Right lobe of liver (tissue), 6 donors: ENCODE results near the gene D2HGDH. TPM values are rescaled to one million over a fixed set of nuclear protein-coding genes. Genes with fewer than 3 reads are reported as not detected.
"Not testable (repeated sequence)": the region's sequence is repeated elsewhere in the genome, so short reads cannot be mapped to it uniquely, and the experiment has no call there.

Experiments
- ATAC-seq, 4 donors: fragments of 200-7000 bp; cut with Tn5 transposase; one replicate each; pipeline ENCODE4 v1.9.1; 2020; ENCODE audit warnings: mild to moderate bottlenecking in 4 of 4, moderate library complexity in 4 of 4
- DNase-seq, 3 donors: peaks; one replicate each; pipeline ENCODE4 v3.0.0-alpha.2; 2020
- H3K27ac ChIP-seq, 3 donors: fragments of 200-600 bp; one replicate each; pipeline ENCODE4 v1.8.0; 2022
- H3K27me3 ChIP-seq, 2 donors: fragments of 200-600 bp; one replicate each; pipeline ENCODE4 v1.8.0; 2022
- H3K36me3 ChIP-seq, 4 donors: fragments of 200-600 bp; sonication (generic) in 1 of 4; one replicate each; pipeline versions ENCODE4 v1.5.1 to v1.8.0; 2017 to 2022; ENCODE audit warnings: control low read depth in 1 of 4
- H3K4me1 ChIP-seq, 4 donors: fragments of 200-600 bp; sonication (generic) in 1 of 4; one replicate each; pipeline versions ENCODE4 v1.5.1 to v1.8.0; 2017 to 2022; ENCODE audit warnings: control low read depth in 1 of 4
- H3K4me3 ChIP-seq, 3 donors: fragments of 200-600 bp; one replicate each; pipeline ENCODE4 v1.8.0; 2022
- H3K9me3 ChIP-seq, 4 donors: fragments of 200-600 bp; sonication (generic) in 1 of 4; one replicate each; pipeline versions ENCODE4 v1.5.1 to v1.8.0; 2017 to 2022; ENCODE audit warnings: control low read depth in 1 of 4
- POLR2A ChIP-seq: fragments of 450-650 bp; IDR thresholded peaks from one replicate; pipeline ENCODE4 v1.6.1; 2017; ENCODE audit warnings: antibody characterized with exemption, mild to moderate bottlenecking
- WGBS: methylation state at CpG from one replicate; pipeline ENCODE4 v1.1.6; 2018; ENCODE audit warnings: low coverage, low lambda C conversion rate; ENCODE audit not compliant: insufficient coverage; ENCODE audit errors: missing lambda C conversion rate; 5-methylcytosine and 5-hydroxymethylcytosine counted together
- intact Hi-C, 2 donors: fragments of 100-400 bp; cut with DNase I; formaldehyde crosslinking; loops; one replicate each; pipeline versions ENCODE4 v1.11.2 to v1.14.1; 2022
- total RNA-seq, 6 experiments: library from RNA; depleted of rRNA in 2 of 6; stranded (reverse); fragments of >200 nt in 2 of 6; fragmentation: NEBNext Ultra II Directional in 3 of 6; extraction: Animal tissue kit (Norgen Biotek cat#: 25700) in 3 of 6; gene quantifications; one replicate each; pipeline versions ENCODE4 v1.1.0 to v1.2.4, GENCODE V29; 2016 to 2023
- TF ChIP-seq, protein P1 (sequence below), 4 donors: fragments of 200-600 bp in 3 of 4; fragments of 450-650 bp in 1 of 4; IDR thresholded peaks; one replicate each; pipeline versions ENCODE4 v1.5.1 to v1.8.0; 2016 to 2022; ENCODE audit warnings: antibody characterized with exemption in 4 of 4, mild to moderate bottlenecking in 2 of 4
- donor health status: DM: no; HTN: yes; CAD: no.
- donor health status: DM: no; HTN: no; CAD: no.
- donor health status: DM: no; HTN: no; CAD: no.
- donor health status: DM: no; HTN: yes; CAD: no.
- donor health status: DM: no; HTN: yes; CAD: no.

The D2HGDH gene
- total RNA-seq, 6 experiments from 2014 or later, result 18.9 to 38.6 (median 25.9) TPM

DNA sequence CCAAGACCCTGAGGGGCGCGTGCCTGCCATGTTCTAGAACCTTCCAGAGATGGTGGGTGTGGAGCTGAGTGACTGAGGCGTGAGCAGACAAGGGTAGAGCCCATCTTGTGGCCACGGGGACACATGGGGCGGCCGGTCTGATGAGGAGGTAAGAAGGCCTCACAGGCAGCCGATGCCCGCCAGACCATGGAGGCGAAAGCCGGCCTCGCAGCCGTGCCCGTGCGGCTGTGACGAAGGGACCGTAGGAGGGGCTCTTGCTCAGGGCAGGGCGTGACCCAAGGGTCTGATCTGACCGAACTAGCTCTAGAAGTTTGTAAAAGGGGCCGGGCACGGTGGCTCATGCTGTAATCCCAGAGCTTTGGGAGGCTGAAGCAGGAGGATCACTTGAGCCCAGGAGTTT lies 19.6 kb downstream of the D2HGDH start:
- Histone ChIP-seq H3K27me3 (no peaks in the 10 kb centered on the region), H3K36me3 (peaks cover 0 to 20% (median 9%) of the 10 kb centered on the region in 4 donors), H3K4me3 (no peak overlapping the region), H3K27ac (no peak overlapping the region), H3K9me3 (no peaks in the 10 kb centered on the region), H3K4me1 (no peaks in the 10 kb centered on the region)
- intact Hi-C loops, result no loop called here
- no peak for ATAC-seq
- 90% methylated on average over 3 of the region's 20 CpGs for WGBS
- no peak for DNase-seq
- TF ChIP-seq POLR2A, result no peak
- TF ChIP-seq, protein P1, sequence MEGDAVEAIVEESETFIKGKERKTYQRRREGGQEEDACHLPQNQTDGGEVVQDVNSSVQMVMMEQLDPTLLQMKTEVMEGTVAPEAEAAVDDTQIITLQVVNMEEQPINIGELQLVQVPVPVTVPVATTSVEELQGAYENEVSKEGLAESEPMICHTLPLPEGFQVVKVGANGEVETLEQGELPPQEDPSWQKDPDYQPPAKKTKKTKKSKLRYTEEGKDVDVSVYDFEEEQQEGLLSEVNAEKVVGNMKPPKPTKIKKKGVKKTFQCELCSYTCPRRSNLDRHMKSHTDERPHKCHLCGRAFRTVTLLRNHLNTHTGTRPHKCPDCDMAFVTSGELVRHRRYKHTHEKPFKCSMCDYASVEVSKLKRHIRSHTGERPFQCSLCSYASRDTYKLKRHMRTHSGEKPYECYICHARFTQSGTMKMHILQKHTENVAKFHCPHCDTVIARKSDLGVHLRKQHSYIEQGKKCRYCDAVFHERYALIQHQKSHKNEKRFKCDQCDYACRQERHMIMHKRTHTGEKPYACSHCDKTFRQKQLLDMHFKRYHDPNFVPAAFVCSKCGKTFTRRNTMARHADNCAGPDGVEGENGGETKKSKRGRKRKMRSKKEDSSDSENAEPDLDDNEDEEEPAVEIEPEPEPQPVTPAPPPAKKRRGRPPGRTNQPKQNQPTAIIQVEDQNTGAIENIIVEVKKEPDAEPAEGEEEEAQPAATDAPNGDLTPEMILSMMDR (IDR thresholded peaks at IDR 0.05), result no peak

DNA sequence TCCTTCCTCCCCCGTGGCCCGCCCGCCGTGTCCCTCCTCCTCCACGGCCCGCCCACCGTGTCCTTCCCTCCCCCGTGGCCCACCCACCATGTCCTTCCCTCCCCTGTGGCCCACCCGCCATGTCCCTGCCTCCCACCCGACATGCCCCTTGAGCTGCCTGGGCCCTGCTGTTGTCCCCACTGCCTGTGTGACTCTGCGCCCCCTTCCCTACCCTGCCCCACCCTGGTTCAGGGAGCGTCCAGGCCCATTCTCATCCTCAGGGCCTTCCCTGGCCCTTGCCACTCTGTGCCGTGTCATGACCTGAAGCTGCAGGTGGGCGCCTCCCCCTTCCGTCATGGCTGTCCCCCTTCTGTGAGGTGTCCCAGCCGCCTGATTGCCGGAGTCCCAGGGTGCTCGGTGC lies 20.7 kb downstream of the D2HGDH start:
- H3K27me3 ChIP-seq, result no peaks in the 10 kb centered on the region
- TF ChIP-seq, protein P1 (IDR thresholded peaks at IDR 0.05), result no peak
- TF ChIP-seq POLR2A, result no peak
- no peak overlapping the region for H3K4me3 ChIP-seq
- intact Hi-C loops, result no loop called here
- peak in 1 of 4 donors; percentile 12 for ATAC-seq
- H3K9me3 ChIP-seq, result no peaks in the 10 kb centered on the region
- no peaks in the 10 kb centered on the region for H3K4me1 ChIP-seq
- DNase-seq, result no peak
- peaks cover 0 to 24% (median 9%) of the 10 kb centered on the region in 4 donors for H3K36me3 ChIP-seq
- no peak overlapping the region for H3K27ac ChIP-seq
- WGBS, result 92% methylated on average over 12 of the region's 18 CpGs

DNA sequence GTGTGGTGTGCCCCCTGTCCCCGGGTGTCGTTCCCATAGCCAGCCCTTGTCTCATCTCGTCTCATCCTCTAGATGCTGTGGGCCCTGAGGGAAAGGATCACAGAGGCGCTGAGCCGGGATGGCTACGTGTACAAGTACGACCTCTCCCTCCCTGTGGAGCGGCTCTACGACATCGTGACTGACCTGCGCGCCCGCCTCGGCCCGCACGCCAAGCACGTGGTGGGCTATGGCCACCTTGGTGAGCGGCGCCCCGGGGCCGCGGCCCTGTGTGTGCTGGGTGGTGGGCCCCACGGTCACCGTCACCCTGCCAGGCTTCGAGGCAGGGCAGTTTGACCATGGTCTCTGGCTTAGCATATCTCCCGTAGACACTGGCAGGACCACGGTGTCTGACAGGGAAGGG lies 21.3 kb downstream of the D2HGDH start:
- H3K4me1 ChIP-seq, result no peaks in the 10 kb centered on the region
- ATAC-seq (no peak), DNase-seq (no peak)
- no peak overlapping the region for H3K4me3 ChIP-seq
- no peak overlapping the region for H3K27ac ChIP-seq
- H3K9me3 ChIP-seq, result no peaks in the 10 kb centered on the region
- TF ChIP-seq, protein P1 (IDR thresholded peaks at IDR 0.05), result no peak
- no peak for TF ChIP-seq POLR2A
- WGBS, result 91% methylated on average over 7 of the region's 27 CpGs
- H3K27me3 ChIP-seq, result no peaks in the 10 kb centered on the region
- intact Hi-C loops, result no loop called here
- H3K36me3 ChIP-seq, result peaks cover 0 to 24% (median 9%) of the 10 kb centered on the region in 4 donors

DNA sequence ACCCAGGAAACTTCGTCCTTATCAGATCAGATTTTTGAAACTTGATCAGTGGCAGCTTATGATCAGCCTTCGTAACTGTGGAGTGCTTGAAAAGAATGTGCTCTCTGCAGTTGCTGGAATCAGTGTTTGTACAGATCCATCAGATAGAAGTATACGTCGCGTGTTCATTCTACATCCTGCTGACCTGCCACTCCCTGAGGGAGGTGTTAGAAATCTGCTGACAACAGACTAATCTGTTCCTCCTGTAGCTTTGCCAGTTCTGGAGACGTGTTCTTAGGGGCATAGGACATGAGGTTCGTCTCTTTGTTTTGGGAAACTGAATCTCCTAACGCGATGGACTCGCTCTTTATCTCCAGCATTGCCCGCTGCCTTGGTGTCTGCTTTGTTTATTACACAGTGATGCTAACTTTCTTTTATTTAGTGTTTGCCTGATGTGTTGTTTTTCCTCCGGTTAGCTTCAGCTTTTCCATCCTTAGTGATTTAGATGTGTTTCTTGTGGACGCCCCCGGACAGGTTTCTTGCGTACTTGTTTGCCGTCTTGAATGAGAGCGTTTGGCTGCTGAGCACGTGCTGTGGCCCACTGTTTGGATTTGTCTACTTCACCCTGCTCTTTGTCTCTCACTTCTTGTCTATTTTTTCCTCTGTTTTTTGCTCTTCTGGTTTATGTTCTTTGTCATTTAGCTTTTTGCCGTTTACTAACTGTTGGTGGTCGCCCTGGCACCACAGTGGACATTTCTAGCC lies 24.8 kb downstream of the D2HGDH start:
- Histone ChIP-seq H3K36me3 (peaks cover 0 to 24% (median 6%) of the 10 kb centered on the region in 4 donors), H3K4me3 (no peak overlapping the region), H3K4me1 (no peaks in the 10 kb centered on the region), H3K27me3 (no peaks in the 10 kb centered on the region), H3K9me3 (no peaks in the 10 kb centered on the region), H3K27ac (no peak overlapping the region)
- intact Hi-C loops, result no loop called here
- 70% methylated on average over 19 of the region's 20 CpGs for WGBS
- DNase-seq (no peak), ATAC-seq (peak in 2 of 4 donors; percentile 34 to 35)
- TF ChIP-seq, protein P1 (IDR thresholded peaks at IDR 0.05), result no peak
- TF ChIP-seq POLR2A, result no peak

DNA sequence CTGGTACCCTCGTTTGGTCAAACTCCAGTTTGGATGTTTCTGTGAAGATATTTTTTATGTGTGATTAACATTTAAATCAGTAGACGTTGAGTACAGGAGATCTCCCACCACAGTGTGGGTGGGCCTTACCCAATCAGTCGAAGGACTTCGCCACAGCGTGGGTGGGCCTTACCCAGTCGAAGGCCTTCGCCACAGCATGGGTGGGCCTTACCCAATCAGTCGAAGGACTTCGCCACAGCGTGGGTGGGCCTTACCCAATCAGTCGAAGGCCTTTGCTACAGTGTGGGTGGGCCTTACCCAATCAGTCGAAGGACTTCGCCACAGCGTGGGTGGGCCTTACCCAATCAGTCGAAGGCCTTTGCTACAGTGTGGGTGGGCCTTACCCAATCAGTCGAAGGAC lies 25.5 kb downstream of the D2HGDH start:
- WGBS, result 87% methylated on average over 6 of the region's 16 CpGs
- H3K27ac ChIP-seq, DNase-seq, intact Hi-C loops, H3K4me3 ChIP-seq, H3K9me3 ChIP-seq, ATAC-seq, H3K27me3 ChIP-seq, H3K4me1 ChIP-seq: not testable (repeated sequence)
- H3K36me3 ChIP-seq, result peaks cover 0 to 20% (median 6%) of the 10 kb centered on the region in 4 donors
